MCF 10A (cell line): ENCODE data around the gene TIMMDC1. TPM values are rescaled to one million over a fixed set of nuclear protein-coding genes. Genes with fewer than 3 reads are reported as not detected.

Experiments
- BruUV-seq: library from RNA; stranded (reverse); fragments of 400-500 nt; replicated peaks from 2 replicates; lab custom pipeline; 2021; lab: Mats Ljungman, UMichigan
- CTCF ChIA-PET: fragments of 300-600 bp; sonication (Branson Sonifier 250); formaldehyde crosslinking; extraction: SDS; loops from one replicate; lab custom pipeline; 2021; ENCODE audit warnings: antibody characterized with exemption, inconsistent platforms; lab: Yijun Ruan, JAX
- POLR2A ChIA-PET: fragments of 300-600, 350-650 bp; sonication (Branson Sonifier 250); formaldehyde crosslinking; extraction: SDS; loops from one replicate; lab custom pipeline; 2020; ENCODE audit warnings: antibody characterized with exemption, inconsistent platforms; lab: Yijun Ruan, JAX
- DNase-seq: peaks from one replicate; pipeline ENCODE4 v3.0.0-alpha.2; 2018; ENCODE audit not compliant: unreplicated experiment
- H3K27ac Mint-ChIP-seq: one replicate; pipeline ENCODE4 v1.8.0; 2022; ENCODE audit warnings: mild to moderate bottlenecking, low read depth, mixed read lengths; ENCODE audit not compliant: unreplicated experiment
- H3K27me3 Mint-ChIP-seq: one replicate; pipeline ENCODE4 v1.8.0; 2022; ENCODE audit warnings: mixed read lengths; ENCODE audit not compliant: insufficient read depth, unreplicated experiment
- H3K36me3 Mint-ChIP-seq: one replicate; pipeline ENCODE4 v1.8.0; 2022; ENCODE audit warnings: mild to moderate bottlenecking, moderate library complexity, mixed read lengths; ENCODE audit not compliant: insufficient read depth, unreplicated experiment
- H3K4me1 Mint-ChIP-seq: one replicate; pipeline ENCODE4 v1.8.0; 2022; ENCODE audit warnings: mixed read lengths; ENCODE audit not compliant: insufficient read depth, unreplicated experiment
- H3K4me3 Mint-ChIP-seq: one replicate; pipeline ENCODE4 v1.8.0; 2022; ENCODE audit warnings: mild to moderate bottlenecking, moderate library complexity, mixed read lengths; ENCODE audit not compliant: unreplicated experiment
- H3K9me3 Mint-ChIP-seq: one replicate; pipeline ENCODE4 v1.8.0; 2022; ENCODE audit warnings: mixed read lengths; ENCODE audit not compliant: unreplicated experiment
- CTCF ChIP-seq: fragments of 200-600 bp; IDR thresholded peaks from one replicate; pipeline ENCODE4 v1.8.0; 2022; ENCODE audit warnings: antibody characterized with exemption, mild to moderate bottlenecking; ENCODE audit not compliant: unreplicated experiment
- intact Hi-C: fragments of 100-400 bp; cut with micrococcal nuclease; formaldehyde crosslinking; loops from 2 replicates; pipeline ENCODE4 v1.14.1; 2022
- total RNA-seq: library from RNA; stranded (reverse); gene quantifications from 2 replicates; pipeline ENCODE4 v1.2.3, GENCODE V29; 2022

TIMMDC1 gene
- total RNA-seq, 1 experiment from 2014 or later: 113 TPM

GRCh38 chr3:119569156-119569555 lies 70.8 kb downstream of the TIMMDC1 start:
- ChIA-PET CTCF (no interaction called here), POLR2A (no interaction called here)
- H3K27ac Mint-ChIP-seq: no peak overlapping the region
- BruUV-seq: no TSS peak
- no peaks in the 10 kb centered on the region for H3K36me3 Mint-ChIP-seq
- DNase-seq: no peak
- H3K4me3 Mint-ChIP-seq: no peak overlapping the region
- H3K4me1 Mint-ChIP-seq: peaks cover 5% of the 10 kb centered on the region
- TF ChIP-seq CTCF: no peak
- H3K9me3 Mint-ChIP-seq: no peaks in the 10 kb centered on the region
- peaks cover 35% of the 10 kb centered on the region for H3K27me3 Mint-ChIP-seq
- intact Hi-C loops: no loop called here

- CTCF ChIA-PET: no interaction called here
- POLR2A ChIA-PET: no interaction called here
- no peaks in the 10 kb centered on the region for H3K36me3 Mint-ChIP-seq
- TF ChIP-seq CTCF: no peak
- intact Hi-C loops: no loop called here
- no peaks in the 10 kb centered on the region for H3K9me3 Mint-ChIP-seq
- no peak for DNase-seq
- peaks cover 5% of the 10 kb centered on the region for H3K4me1 Mint-ChIP-seq
- no TSS peak for BruUV-seq
- peaks cover 35% of the 10 kb centered on the region for H3K27me3 Mint-ChIP-seq
- no peak overlapping the region for H3K27ac Mint-ChIP-seq
- no peak overlapping the region for H3K4me3 Mint-ChIP-seq
These were observed 71.9 kb downstream of the TIMMDC1 start for GRCh38 chr3:119570229-119570628.

GRCh38 chr3:119571230-119571629 lies 72.9 kb downstream of the TIMMDC1 start:
- no TSS peak for BruUV-seq
- peaks cover 5% of the 10 kb centered on the region for H3K4me1 Mint-ChIP-seq
- H3K36me3 Mint-ChIP-seq: no peaks in the 10 kb centered on the region
- POLR2A ChIA-PET: no interaction called here
- H3K4me3 Mint-ChIP-seq: no peak overlapping the region
- DNase-seq: no peak
- peaks cover 34% of the 10 kb centered on the region for H3K27me3 Mint-ChIP-seq
- intact Hi-C loops: no loop called here
- CTCF ChIA-PET: no interaction called here
- H3K9me3 Mint-ChIP-seq: no peaks in the 10 kb centered on the region
- H3K27ac Mint-ChIP-seq: no peak overlapping the region
- TF ChIP-seq CTCF: no peak

GRCh38 chr3:119571688-119572087 lies 73.3 kb downstream of the TIMMDC1 start:
- no peak overlapping the region for H3K27ac Mint-ChIP-seq
- BruUV-seq: no TSS peak
- CTCF ChIA-PET: no interaction called here

More at GRCh38 chr3:119571688-119572087, 73.3 kb downstream of the TIMMDC1 start:
- no peak for TF ChIP-seq CTCF
- no peaks in the 10 kb centered on the region for H3K9me3 Mint-ChIP-seq
- peaks cover 5% of the 10 kb centered on the region for H3K4me1 Mint-ChIP-seq
- H3K27me3 Mint-ChIP-seq: peaks cover 30% of the 10 kb centered on the region
- DNase-seq: no peak
- intact Hi-C loops: no loop called here
- H3K4me3 Mint-ChIP-seq: no peak overlapping the region
- no peaks in the 10 kb centered on the region for H3K36me3 Mint-ChIP-seq
- POLR2A ChIA-PET: no interaction called here

Other genes with a start within 250 kb of the TIMMDC1 start
- gene ARHGAP31, start 204.2 kb upstream of the TIMMDC1 start, total RNA-seq: 4.4 and 4.7 TPM in 2 replicates
- 87.1 and 105 TPM in 2 replicates for gene TMEM39A, start 34.9 kb upstream of the TIMMDC1 start, total RNA-seq
- 22.5 and 25.2 TPM in 2 replicates for gene POGLUT1, start 29.6 kb upstream of the TIMMDC1 start, total RNA-seq
- not detected in 2 replicates for gene CD80, start 61.1 kb downstream of the TIMMDC1 start, total RNA-seq
- gene ADPRH, start 80.9 kb downstream of the TIMMDC1 start, total RNA-seq: not detected in 2 replicates
- not detected in 2 replicates for gene PLA1A, start 99.3 kb downstream of the TIMMDC1 start, total RNA-seq
- gene POPDC2, start 162.0 kb downstream of the TIMMDC1 start, total RNA-seq: 0.91 and 0.93 TPM in 2 replicates
- gene COX17, start 178.9 kb downstream of the TIMMDC1 start, total RNA-seq: 47.9 and 55.4 TPM in 2 replicates
- gene CFAP91, start 204.5 kb downstream of the TIMMDC1 start, total RNA-seq: not detected in 2 replicates